Measurements from ENCODE around the gene ETS2. TPM values are rescaled to one million over a fixed set of nuclear protein-coding genes. Genes with fewer than 3 reads are reported as not detected.

Gene ETS2
- total RNA-seq, 1 experiment from 2014 or later = 15.9 TPM

DNA sequence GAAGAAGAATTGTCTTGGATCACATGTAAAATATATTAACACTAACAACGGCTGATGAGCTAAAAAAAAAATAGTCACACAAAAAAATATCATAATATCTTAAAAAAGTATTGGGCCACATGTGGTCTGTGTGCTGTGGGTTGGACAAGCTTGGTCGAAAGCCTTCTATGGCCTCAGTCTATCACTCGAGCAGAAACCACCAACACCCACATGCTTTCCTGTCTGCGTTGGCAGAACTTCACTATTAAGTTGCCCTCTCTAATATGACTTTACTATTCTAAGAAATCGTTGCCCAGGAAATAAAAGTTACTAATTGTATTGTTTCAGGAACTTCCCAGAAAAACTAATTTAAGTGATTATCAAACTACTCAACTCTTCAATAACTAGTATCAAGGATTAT lies 28.2 kb upstream of the ETS2 start:
- DNase-seq (ENCODE audit: low spot score) = no peak

DNA sequence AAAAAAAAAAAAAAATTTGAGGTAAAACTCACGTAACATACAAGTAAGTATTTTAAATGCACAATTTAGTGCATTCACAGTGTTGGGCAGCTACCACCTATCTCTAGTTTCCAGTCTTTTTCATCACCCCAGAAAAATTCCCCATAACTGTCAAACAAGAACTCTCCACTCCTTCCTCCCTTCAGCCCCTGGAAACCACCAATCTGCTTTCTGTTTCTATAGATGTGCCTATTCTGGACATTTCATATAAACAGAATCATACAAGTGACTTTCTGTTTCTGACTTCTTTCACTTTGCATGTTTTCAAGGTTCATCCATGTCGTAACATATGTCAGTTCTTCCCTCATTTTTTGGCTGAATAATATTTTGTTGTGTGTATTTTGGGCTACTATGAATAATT lies 24.9 kb upstream of the ETS2 start:
- no peak for DNase-seq (ENCODE audit: low spot score)

DNA sequence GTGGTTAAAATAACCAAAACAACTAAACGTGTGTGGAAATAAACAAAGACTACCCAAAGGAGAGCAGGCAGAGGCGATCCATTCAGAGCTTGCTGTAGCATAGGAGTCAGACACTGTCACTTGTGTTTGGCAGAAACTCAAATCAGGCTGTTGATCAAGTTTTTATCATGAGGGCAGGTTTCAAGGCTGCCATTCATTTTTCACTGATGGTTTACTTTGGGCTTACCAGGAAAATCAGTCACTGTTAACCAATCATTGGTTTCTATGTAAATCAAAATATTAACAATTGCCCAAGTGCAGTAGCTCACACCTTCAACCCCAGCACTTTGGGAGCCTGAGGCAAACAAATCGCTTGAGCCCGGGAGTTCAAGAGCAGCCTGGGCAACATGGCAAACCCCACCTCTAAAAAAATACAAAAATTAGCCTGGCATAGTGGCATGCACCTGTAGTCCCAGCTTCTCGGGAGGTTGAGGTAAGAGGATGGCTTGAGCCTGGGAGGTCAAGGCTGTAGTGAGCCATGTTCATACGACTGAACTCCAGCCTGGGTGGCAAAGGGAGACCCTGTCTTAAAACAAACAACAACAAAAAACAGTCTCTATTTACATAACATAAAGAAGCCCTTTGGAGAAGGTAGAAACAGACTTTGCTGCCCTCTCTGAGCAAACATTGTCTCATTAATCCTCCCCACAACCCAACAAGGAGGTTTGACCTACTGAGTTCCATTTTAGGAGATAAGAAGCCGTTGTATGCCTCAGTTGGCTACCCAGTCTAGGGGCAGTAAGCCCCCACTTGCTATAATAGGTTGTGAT lies 21.1 kb upstream of the ETS2 start:
- DNase-seq (ENCODE audit: low spot score) = no peak

DNA sequence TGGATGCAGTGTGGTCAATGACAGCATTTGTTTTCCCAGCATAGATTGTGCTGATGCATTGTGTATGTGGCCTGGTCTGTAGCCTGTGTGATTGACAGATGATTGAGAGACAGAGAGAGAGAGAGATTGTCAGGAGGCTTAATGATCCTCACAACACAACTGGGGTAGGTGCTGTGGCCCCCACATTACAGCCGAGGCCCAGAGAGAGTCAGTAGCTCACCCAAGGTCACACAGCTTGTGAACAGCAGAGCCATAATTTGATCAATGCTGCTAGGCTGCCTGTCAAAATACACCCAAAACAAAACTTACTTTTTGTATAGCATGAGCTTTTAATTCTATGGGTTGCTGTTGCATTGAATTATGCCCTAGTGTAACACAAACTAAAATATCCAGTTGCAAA lies 20.2 kb upstream of the ETS2 start:
- no peak for DNase-seq (ENCODE audit: low spot score)

DNA sequence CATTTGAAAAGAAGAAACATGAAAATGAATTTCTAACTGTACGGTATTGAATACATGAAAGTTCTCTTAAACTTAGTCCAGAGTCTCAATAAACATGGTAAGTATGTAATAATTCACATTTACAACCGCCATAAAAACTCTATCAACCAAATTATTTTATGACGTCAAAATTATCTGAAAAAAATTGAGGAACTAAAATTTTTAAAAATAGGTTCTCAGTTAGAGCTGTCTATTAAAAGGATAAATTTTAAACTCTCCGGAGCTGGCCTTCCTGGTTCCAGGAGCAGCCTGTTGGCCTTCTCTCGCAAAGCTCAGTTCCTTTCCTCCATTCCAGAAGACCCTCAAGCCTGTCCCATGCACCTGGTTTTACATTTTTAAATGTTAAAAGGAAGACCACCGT lies 18.7 kb upstream of the ETS2 start:
- no peak for DNase-seq (ENCODE audit: low spot score)

DNA sequence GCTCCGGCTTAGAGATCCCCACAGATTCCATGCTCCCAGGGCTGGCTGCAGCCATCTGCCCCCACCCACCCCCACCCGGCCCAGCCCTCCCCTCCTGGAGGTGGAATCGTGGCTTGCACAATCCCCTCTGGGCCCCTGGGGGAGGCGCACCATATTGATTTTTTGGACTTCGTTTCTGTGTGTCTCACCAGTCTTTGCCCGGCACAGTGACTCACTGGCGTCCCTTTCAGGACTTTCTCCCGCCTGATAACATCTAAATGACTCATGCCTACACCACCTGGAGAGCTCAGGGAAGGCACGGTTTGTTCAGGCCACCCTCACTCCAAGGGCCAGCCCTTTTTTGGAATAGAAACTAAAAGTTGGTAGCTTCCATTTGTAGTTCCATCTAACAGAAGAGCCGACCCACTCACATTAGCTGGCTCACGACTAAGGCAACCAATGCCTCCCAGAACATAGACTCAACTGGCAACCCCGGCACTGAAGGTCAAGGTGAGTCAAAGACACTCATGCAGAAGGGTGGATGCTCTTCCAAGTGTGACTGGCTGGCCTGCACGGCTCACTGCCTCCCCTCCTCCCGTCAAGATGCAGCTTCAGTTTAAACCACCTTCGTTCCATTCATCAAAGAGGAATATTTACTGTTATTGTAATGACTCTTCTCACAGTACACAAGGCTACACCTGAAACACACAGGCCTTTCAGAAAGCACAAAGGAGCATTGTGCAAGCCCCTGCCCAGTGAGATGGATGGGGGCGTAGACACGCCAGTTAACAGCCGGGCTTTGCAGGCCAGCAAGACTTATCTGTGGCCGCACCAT lies 18.1 kb upstream of the ETS2 start:
- peak; percentile 97 for DNase-seq (ENCODE audit: low spot score)

DNA sequence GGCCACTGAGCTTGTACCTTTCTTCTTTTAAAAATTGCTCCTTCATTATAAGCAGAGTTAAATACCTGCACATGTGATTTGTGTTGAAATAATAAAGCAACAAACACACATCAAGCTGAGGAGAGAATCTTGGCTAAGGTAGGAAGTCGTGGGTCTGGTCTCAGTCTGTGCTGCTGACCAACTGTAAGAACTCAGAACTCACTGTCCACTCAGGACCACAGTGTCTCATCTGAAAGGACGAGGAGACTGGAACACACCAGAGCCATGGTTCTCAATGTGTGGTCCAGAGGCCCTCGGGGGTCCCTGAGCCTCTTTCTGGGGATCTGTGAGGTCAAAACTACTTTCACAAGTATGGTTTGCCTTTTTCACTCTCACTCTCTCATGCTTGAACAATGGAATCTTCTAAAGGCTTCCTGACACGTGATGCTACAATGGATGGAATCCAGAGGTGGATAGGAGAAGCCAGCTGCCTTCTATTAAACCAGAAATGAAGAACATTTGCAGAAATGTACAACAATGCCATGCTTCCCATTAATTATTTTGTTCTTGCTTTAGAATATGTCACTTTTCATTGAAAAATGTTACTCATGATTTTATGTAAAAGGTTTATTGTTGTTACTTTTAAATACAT lies 17.3 kb upstream of the ETS2 start:
- DNase-seq (ENCODE audit: low spot score) = no peak

DNA sequence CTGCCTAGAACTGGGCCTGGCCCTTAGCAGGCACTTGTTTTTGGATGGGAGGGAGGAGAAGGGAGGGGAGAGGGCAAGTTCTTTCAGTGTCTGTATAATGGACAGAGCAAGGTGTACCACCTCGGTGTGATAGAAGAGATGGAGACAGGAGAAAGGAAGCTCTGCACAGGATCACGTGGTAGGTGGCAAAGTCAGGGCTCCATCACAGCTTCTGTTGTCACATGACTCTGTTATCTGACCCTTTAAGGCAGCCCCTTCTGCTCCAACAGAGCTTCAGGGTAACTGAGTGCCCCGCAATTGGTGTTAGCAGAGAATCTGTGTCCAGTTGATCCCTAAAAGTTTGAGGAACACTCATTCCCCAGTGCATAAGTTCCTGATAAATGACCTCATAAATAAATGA lies 16.5 kb upstream of the ETS2 start:
- no peak for DNase-seq (ENCODE audit: low spot score)

DNA sequence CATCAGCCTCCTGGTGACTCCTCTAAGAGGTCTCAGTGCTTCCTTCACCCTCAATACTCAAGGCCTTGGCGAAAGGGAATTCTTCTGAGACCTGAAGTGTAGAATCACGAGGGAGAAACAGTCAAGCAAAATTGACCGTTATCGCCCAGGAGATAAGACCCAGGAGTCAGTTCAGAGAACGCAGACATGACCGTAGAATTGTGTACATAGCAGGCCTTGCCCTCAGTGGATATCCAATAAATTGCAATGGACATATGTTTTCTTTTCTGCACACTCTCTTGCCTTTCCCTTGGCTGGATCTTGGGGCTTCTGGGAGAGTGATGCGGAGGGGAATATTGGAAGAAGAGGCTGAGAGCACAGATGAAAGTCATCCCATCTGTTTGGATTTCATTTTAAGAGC lies 15.7 kb upstream of the ETS2 start:
- DNase-seq (ENCODE audit: low spot score) = no peak

DNA sequence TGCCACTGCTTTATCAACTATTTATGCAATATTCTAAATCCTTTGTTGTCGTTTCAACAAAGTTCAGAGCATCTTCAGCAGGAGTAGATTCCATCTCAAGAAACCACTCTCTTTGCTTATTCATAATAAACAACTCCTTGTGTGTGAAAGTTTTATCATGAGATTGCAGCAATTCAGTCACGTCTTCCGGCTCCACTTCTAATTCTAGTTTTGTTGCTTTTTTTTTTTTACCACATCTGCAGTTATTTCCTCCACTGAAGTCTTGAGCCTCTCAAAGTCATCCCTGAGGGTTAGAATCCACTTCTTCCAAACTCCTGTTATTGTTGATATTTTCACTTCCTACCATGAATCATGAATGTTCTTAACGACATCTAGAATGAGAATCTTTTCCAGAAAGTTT lies 14.8 kb upstream of the ETS2 start:
- no peak for DNase-seq (ENCODE audit: low spot score)

DNA sequence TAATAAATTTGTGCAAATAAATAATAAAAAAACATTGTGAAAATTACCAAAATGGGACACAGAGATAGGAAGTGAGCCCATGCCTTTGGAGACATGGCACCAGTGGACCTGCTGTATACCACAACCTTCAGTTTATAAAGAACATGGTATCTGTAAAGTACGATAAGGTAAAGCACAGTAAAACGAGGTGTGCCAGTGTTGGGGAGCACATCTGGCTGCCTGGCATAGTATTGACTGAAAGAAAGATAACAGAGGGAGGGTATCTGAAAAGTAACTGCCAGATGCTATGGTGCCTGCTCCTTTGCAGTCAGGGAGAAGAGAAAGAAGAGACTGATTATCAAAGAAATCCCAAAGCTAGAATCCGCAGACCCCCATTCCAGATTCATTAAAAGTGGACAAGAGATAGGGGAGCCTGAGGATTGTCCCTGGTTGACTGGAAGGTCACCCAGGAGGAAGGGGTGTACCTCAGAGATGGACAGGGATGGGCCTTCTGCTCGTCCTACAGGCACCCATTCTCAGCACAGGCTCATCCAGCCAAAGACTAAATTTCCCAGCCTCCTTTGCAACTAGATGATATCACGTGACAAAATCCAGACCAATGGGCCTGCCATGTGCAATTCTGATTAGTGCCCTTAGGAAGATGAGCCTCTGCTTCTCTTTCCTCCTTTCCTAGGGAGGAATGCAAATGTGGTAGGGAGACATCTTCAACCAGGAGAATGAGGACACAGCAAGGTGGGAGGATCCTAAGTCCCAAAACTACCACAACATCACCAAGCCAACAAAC lies 12.9 kb upstream of the ETS2 start:
- no peak for DNase-seq (ENCODE audit: low spot score)

DNA sequence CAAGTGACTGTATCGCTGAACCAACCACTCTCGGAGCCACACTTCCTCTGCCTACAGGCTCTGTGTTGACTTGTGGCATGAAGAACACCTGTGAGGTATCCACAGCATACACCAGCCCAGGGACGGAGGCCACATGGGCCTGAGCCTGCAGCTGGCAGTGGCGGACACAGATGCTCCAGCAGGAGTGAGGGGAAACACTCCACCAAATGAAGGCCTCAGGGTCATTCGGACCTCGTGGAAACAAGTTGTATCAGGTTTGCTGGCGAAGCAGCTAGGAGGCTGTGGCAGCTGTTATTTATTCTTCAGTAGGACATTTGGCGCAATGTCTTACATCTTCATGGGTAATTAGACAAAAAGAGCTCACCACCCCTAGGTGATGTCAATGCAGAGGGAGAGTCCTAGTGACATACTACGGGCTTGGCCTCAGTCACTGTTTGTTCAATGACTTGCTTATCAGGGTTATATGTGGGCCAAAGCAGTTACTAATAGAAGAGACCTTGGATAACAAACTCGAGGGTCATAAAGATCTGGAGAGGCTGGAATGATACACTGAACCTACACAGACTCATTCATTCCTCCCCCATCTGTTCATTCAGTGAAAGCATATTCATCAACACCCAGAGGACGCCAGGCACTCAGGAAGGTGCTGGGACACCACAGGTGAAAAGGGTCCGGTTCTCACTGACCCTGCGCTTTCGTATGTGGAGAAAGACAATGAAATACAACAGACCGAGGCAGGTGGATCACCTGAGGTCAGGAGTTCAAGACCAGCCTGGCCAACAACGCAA lies 11.6 kb upstream of the ETS2 start:
- DNase-seq (ENCODE audit: low spot score) = no peak

DNA sequence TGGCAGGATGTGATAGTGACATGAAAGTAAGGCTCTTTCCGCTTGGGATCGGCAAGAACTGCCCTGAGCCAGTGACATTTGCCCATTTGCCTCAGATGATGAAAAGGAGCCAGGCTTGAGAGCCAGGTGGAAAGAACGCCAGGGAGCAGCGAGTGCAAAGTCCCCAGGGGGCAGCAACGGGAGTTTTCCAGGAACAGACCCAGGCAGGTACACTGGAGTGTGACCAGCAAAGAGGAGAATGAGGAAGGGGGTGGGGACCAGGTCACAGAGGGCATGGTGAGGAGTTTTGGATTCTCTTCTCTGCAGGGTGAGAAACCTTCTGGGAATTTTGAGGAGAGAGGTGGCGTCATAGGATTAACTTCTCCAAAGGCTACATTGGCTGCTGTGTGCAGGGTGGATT lies 10.8 kb upstream of the ETS2 start:
- no peak for DNase-seq (ENCODE audit: low spot score)

DNA sequence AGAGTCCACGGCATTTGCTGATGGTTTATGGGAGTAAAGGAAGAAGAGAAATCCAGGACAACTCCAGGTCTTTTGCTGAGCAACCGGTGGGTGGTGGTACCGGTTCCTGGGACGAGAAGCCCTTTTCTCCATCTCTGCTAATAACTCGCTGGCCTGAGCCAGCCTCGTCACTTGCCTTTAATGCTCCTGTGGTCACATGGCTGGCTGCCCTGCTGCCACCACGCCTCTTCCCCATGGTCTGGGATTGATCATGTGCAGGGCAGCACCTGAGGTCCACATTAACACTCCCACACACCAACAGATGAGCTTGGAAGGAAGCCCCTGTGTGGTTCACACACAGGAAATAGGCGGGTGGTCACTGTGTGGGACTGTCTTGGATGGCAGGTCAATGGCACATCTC lies 10.3 kb upstream of the ETS2 start:
- no peak for DNase-seq (ENCODE audit: low spot score)

DNA sequence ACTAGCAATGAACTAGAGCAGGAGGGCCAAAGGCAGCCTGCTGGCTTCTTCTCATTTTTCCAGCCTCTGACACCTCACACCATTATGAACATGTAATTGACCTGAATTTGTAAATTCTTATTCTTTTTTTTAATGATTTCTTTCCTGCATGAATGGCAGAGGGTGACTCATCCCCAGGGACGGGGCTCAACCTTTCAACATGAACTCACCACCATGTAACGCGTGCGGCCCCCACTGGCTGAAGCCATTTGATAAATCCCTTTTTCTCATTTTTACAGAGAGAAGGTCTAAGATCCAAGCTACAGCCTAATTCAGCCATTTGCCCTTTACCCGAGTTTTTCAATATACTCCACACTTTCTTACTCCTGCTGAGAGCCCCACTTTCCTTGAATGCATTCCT lies 9.3 kb upstream of the ETS2 start:
- peak; percentile 46 for DNase-seq (ENCODE audit: low spot score)

DNA sequence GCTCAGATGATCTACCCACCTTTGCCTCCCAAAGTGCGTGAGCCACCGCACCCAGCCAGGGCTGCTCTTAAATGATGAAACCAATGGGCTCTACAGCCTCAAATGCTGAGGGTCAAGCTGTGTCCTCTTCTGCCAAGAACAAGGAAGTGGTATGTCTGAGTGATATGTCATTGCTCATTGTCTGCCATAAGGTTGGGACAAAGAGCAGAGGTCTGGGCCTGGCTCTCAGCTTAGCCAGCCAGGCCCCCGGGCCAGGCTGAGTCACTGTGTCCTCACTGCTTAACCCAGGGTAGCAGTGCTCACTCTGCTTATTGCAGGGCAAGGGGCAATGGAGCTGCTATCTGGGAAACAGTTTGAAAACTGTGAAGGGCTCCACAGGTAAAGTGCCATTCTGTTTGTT lies 8.3 kb upstream of the ETS2 start:
- peak; percentile 64 for DNase-seq (ENCODE audit: low spot score)

DNA sequence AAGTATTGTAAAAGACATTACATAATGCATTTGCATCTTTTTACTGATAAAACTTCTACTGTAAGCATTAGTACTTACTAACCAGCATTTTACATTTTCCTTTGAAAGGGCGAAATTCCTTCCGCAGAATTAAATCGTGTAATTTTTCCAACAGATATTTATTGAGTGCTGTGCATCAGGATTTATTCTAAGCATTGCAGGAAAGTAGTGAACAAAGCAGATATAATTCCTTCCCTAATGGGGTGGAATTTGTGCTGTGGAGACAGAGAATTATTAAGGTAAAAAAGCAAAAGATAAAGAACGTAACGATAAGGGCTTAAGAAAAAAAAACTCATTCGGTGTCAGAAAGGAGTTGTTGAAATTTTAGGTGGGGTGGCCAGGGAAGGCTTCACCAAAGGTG lies 7.6 kb upstream of the ETS2 start:
- DNase-seq (ENCODE audit: low spot score) = no peak

DNA sequence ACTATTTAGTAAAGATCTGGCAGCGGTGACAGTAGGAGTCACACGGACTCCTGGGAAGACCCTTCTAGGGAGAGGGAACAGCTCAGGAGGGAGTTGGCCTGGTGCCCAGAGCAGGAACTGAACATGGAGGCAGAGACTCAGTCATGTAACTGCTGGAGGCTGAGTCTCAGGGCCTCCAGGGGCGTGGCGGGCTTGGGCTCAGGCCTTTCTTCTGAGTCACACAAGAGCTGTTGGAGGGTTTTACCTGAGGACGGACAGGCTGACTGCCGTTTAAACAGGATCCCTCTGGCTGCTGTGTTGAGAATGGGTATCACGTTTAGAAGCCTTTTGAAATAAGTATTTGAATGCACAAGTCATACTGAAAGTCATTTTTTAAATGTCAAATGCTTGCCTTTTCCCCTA lies 7.2 kb upstream of the ETS2 start:
- DNase-seq (ENCODE audit: low spot score) = peak; percentile 90

DNA sequence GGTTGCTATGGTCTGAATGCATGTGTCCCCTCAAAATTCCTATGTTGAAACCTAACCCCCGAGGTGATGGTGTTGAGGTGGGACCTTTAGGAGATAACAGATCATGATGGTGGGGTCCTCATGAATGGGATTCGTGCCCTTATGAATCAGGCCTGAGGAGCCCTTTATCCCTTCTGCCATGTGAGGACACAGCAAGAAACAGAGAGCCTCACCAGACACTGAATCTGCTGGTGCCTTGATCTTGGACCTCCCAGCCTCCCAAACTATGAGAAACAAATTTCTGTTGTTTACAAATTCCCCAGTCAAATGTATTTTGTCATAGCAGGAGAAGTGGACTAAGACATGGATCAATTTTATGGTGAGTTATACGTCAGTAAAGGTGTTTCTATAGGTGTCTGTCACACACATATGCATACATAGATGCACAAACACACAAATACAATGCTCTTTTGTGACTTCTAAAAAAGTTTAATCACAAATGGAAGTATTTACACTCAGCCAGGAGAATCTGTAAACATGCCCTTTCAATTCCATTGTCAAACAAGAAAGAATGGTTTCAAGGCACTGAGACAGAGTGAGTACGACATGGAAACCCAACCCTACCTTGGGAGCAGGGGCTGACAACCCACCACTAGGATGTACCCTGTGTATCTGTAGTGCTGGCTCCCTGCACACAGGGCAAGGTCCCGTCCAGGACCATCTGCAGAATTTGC lies 5.5 kb upstream of the ETS2 start:
- DNase-seq (ENCODE audit: low spot score) = no peak

DNA sequence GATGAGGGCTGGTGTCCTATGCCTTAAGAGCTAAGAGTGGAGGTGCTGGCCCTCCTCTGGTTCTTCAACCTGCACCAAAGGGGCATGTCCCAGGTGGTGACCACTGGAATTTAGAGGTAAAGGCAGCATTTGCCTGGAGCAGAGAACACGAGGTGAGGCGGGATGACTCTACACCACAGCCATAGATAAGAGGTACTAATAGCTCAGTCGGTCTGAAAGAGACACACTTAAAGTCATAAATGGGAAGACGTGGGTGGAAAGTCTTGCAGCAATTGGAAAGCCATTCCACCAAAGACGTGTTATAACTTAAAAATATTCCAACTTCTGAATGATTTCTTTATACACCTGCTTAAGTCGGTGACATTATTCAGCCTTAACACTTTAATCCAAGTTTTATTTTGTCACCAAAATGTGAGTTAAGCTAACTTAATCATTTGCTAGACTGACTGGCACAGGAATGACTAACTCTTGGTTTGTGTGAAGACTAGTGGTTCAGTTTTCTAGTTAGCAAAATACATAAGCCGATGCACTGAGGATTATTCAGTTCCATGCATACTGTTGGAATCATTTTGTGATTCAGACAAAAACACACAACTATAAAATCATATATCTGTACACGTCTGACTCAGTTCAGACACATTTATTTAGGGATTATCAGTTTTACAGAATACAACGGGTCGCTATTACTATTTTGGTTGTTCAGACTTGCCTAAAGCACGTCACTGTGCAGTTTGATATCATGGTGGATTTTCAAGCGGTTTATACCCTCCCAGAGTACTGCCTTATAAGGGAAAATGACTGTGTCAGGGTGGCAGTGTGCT lies 4.6 kb upstream of the ETS2 start:
- DNase-seq (ENCODE audit: low spot score) = no peak

All from A172 (cell line).